Body of pancreas (tissue), 4 donors: ENCODE results near the gene AKR1C8. TPM values are rescaled to one million over a fixed set of nuclear protein-coding genes. Genes with fewer than 3 reads are reported as not detected.

Experiments used
- ATAC-seq: fragments of 150-250 bp; one replicate; pipeline ENCODE4 v1.9.1; 2016
- DNase-seq, 4 donors: peaks; one replicate each; pipeline ENCODE4 v3.0.0-alpha.2; 2019
- H3K27ac ChIP-seq, 4 donors: fragments of 200-600 bp; sonication (generic); 1 replicate in 3 of 4; 2 replicates in 1 of 4; pipeline versions ENCODE4 v1.5.1 to v1.6.1; 2016 to 2019; ENCODE audit warnings: mild to moderate bottlenecking in 1 of 4, mixed read lengths in 1 of 4, moderate library complexity in 1 of 4
- H3K27me3 ChIP-seq, 2 donors: fragments of 200-600 bp; sonication (generic); one replicate each; pipeline ENCODE4 v1.6.0; 2016; ENCODE audit warnings: mild to moderate bottlenecking in 1 of 2
- H3K36me3 ChIP-seq, 2 donors: fragments of 200-600 bp; sonication (generic); replicated peaks in 1 of 2; 2 replicates each; pipeline ENCODE4 v1.5.1; 2016; ENCODE audit warnings: low read depth in 2 of 2; ENCODE audit not compliant: insufficient read depth in 1 of 2
- H3K4me1 ChIP-seq: fragments of 200-600 bp; sonication (generic); one replicate; pipeline ENCODE4 v1.6.0; 2016
- H3K4me3 ChIP-seq, 2 donors: fragments of 200-600 bp; sonication (generic); 1 replicate in 1 of 2; 2 replicates in 1 of 2; pipeline ENCODE4 v1.5.1; 2016 to 2019
- H3K9me3 ChIP-seq, 3 donors: fragments of 200-600 bp; sonication (generic); 1 replicate in 2 of 3; 2 replicates in 1 of 3; pipeline ENCODE4 v1.5.1; 2016
- POLR2A ChIP-seq, 3 donors: fragments of 450-650 bp; IDR thresholded peaks; one replicate each; pipeline ENCODE4 v1.6.1; 2016; ENCODE audit warnings: antibody characterized with exemption in 3 of 3, mild to moderate bottlenecking in 2 of 3
- WGBS, 2 donors: methylation state at CpG; one replicate each; pipeline ENCODE4 v1.1.5; 2017; 5-methylcytosine and 5-hydroxymethylcytosine counted together
- intact Hi-C: fragments of 100-400 bp; cut with DNase I; formaldehyde crosslinking; loops from one replicate; pipeline ENCODE4 v1.15.1; 2023
- total RNA-seq, 2 donors: library from RNA; depleted of rRNA; stranded (reverse); fragments of >200 nt; gene quantifications; one replicate each; pipeline ENCODE4 v1.1.0, GENCODE V29; 2016
- TF ChIP-seq, protein P1 (sequence below), 7 experiments: fragments of 450-650 bp in 4 of 7; fragments of 200-600 bp in 3 of 7; sonication (generic) in 3 of 7; IDR thresholded peaks; one replicate each; pipeline ENCODE4 v1.5.1; 2016 to 2019; ENCODE audit warnings: antibody characterized with exemption in 7 of 7

AKR1C8 gene
- total RNA-seq, 2 donors from 2014 or later = not detected

- intact Hi-C loops = no loop called here
- Histone ChIP-seq H3K4me1 (peaks cover 9% of the 10 kb centered on the region), H3K27me3 (no peaks in the 10 kb centered on the region), H3K4me3 (no peak overlapping the region), H3K9me3 (no peaks in the 10 kb centered on the region), H3K27ac (no peak overlapping the region), H3K36me3 (no peaks in the 10 kb centered on the region)
- DNase-seq = peak in 1 of 4 donors; percentile 11
- ATAC-seq = no peak
- no peak for TF ChIP-seq POLR2A (IDR thresholded peaks at IDR 0.05)
- TF ChIP-seq, protein P1, sequence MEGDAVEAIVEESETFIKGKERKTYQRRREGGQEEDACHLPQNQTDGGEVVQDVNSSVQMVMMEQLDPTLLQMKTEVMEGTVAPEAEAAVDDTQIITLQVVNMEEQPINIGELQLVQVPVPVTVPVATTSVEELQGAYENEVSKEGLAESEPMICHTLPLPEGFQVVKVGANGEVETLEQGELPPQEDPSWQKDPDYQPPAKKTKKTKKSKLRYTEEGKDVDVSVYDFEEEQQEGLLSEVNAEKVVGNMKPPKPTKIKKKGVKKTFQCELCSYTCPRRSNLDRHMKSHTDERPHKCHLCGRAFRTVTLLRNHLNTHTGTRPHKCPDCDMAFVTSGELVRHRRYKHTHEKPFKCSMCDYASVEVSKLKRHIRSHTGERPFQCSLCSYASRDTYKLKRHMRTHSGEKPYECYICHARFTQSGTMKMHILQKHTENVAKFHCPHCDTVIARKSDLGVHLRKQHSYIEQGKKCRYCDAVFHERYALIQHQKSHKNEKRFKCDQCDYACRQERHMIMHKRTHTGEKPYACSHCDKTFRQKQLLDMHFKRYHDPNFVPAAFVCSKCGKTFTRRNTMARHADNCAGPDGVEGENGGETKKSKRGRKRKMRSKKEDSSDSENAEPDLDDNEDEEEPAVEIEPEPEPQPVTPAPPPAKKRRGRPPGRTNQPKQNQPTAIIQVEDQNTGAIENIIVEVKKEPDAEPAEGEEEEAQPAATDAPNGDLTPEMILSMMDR (IDR thresholded peaks at IDR 0.05) = no peak
- WGBS, 2 donors = 76 to 77% methylated on average over 7 to 8 of the region's 8 CpGs
Measured at GRCh38 chr10:5199398-5199797, 14.4 kb upstream of the AKR1C8 start.

GRCh38 chr10:5198386-5198785, 13.4 kb upstream of the AKR1C8 start:
- Histone ChIP-seq H3K27me3 (no peaks in the 10 kb centered on the region), H3K9me3 (no peaks in the 10 kb centered on the region), H3K4me1 (peaks cover 9% of the 10 kb centered on the region), H3K4me3 (no peak overlapping the region), H3K27ac (no peak overlapping the region), H3K36me3 (no peaks in the 10 kb centered on the region)
- TF ChIP-seq, protein P1 (IDR thresholded peaks at IDR 0.05) = no peak
- no peak for TF ChIP-seq POLR2A (IDR thresholded peaks at IDR 0.05)
- ATAC-seq (no peak), DNase-seq (no peak)
- intact Hi-C loops = no loop called here
- 81 to 94% methylated on average over 3 of the region's 3 CpGs for WGBS, 2 donors

GRCh38 chr10:5196702-5197113, 11.8 kb upstream of the AKR1C8 start, which contains the start of gene AKR1C4:
Gene AKR1C4 (plus strand): TSS chr10:5196837. CDS start chr10:5196868, 31 bp downstream.
- intact Hi-C loops = no loop called here
- 81 to 84% methylated on average over 4 of the region's 4 CpGs for WGBS, 2 donors
- ATAC-seq (no peak), DNase-seq (no peak)
- no peaks in the 10 kb centered on the region for H3K27me3 ChIP-seq
- TF ChIP-seq, protein P1 (IDR thresholded peaks at IDR 0.05) = no peak
- TF ChIP-seq POLR2A (IDR thresholded peaks at IDR 0.05) = no peak
- H3K4me3 ChIP-seq = no peak within 1 kb of the TSS
- H3K27ac ChIP-seq = no peak within 1 kb of the TSS
- no peaks in the 10 kb centered on the region for H3K9me3 ChIP-seq
- H3K36me3 ChIP-seq = no peaks in the 10 kb centered on the region
- peaks cover 9% of the 10 kb centered on the region for H3K4me1 ChIP-seq

- Histone ChIP-seq H3K27ac (no peak overlapping the region), H3K27me3 (no peaks in the 10 kb centered on the region), H3K4me1 (peaks cover 9% of the 10 kb centered on the region), H3K36me3 (no peaks in the 10 kb centered on the region), H3K9me3 (no peaks in the 10 kb centered on the region), H3K4me3 (no peak overlapping the region)
- DNase-seq (no peak), ATAC-seq (peak; percentile 56)
- 70 to 72% methylated on average over 6 of the region's 6 CpGs for WGBS, 2 donors
- intact Hi-C loops = no loop called here
- TF ChIP-seq POLR2A (IDR thresholded peaks at IDR 0.05) = no peak
- TF ChIP-seq, protein P1 (IDR thresholded peaks at IDR 0.05) = no peak
Measured at GRCh38 chr10:5195727-5196374, 10.9 kb upstream of the AKR1C8 start.

- Histone ChIP-seq H3K27ac (no peak overlapping the region), H3K9me3 (no peaks in the 10 kb centered on the region), H3K4me3 (no peak overlapping the region), H3K27me3 (no peaks in the 10 kb centered on the region), H3K4me1 (peaks cover 9% of the 10 kb centered on the region), H3K36me3 (no peaks in the 10 kb centered on the region)
- no peak for ATAC-seq
- intact Hi-C loops = no loop called here
- DNase-seq = no peak
- TF ChIP-seq, protein P1 (IDR thresholded peaks at IDR 0.05) = no peak
- TF ChIP-seq POLR2A (IDR thresholded peaks at IDR 0.05) = no peak
- 91% methylated on average over 3 of the region's 3 CpGs for WGBS, 2 donors
Measured at GRCh38 chr10:5194431-5194830, 9.5 kb upstream of the AKR1C8 start.
